Skeletal muscle tissue (tissue), 4 donors: ENCODE measurements around the gene RNF141. TPM values are rescaled to one million over a fixed set of nuclear protein-coding genes. Genes with fewer than 3 reads are reported as not detected.

Experiments used
- H3K27ac ChIP-seq: one replicate; pipeline ENCODE4 v1.7.0; 2013; ENCODE audit warnings: mild to moderate bottlenecking, low read depth, low read length, inconsistent platforms
- H3K27me3 ChIP-seq, 3 donors: one replicate each; pipeline ENCODE4 v1.7.0; 2013; ENCODE audit warnings: low read length in 3 of 3; ENCODE audit not compliant: control insufficient read depth in 3 of 3, insufficient read depth in 3 of 3
- H3K36me3 ChIP-seq, 3 donors: one replicate each; pipeline ENCODE4 v1.7.0; 2013; ENCODE audit warnings: low read length in 3 of 3; ENCODE audit not compliant: control insufficient read depth in 3 of 3, insufficient read depth in 3 of 3
- H3K4me1 ChIP-seq, 3 donors: one replicate each; pipeline ENCODE4 v1.7.0; 2013; ENCODE audit warnings: low read length in 3 of 3, mild to moderate bottlenecking in 3 of 3; ENCODE audit not compliant: control insufficient read depth in 3 of 3, insufficient read depth in 3 of 3
- H3K4me3 ChIP-seq, 3 donors: one replicate each; pipeline ENCODE4 v1.7.0; 2013; ENCODE audit warnings: low read length in 3 of 3
- H3K9ac ChIP-seq, 3 donors: one replicate each; pipeline ENCODE4 v1.7.0; 2013; ENCODE audit warnings: low read length in 3 of 3, mild to moderate bottlenecking in 3 of 3, moderate library complexity in 2 of 3, low read depth in 1 of 3
- H3K9me3 ChIP-seq, 3 donors: one replicate each; pipeline ENCODE4 v1.7.0; 2013; ENCODE audit warnings: low read length in 3 of 3; ENCODE audit not compliant: control insufficient read depth in 3 of 3
- total RNA-seq: library from RNA; depleted of rRNA; stranded (reverse); fragments of >200 nt; gene quantifications from one replicate; pipeline ENCODE4 v1.2.3, GENCODE V29; 2014
- donor health status: Osteomylitis.

RNF141 gene
- total RNA-seq, 1 donor from 2014 or later: 20.4 TPM

- H3K4me3 ChIP-seq: no peak overlapping the region
- no peaks in the 10 kb centered on the region for H3K27me3 ChIP-seq
- no peaks in the 10 kb centered on the region for H3K9me3 ChIP-seq
- peaks cover 6 to 46% (median 32%) of the 10 kb centered on the region in 3 donors for H3K36me3 ChIP-seq
- H3K4me1 ChIP-seq: peaks cover 16 to 27% (median 27%) of the 10 kb centered on the region in 3 donors
- no peak overlapping the region for H3K27ac ChIP-seq
- H3K9ac ChIP-seq: no peak overlapping the region
These were observed 54.7 kb downstream of the RNF141 start for GRCh38 chr11:10486161-10486840.

GRCh38 chr11:10485646-10486045 is 55.3 kb downstream of the RNF141 start:
- no peak overlapping the region for H3K9ac ChIP-seq
- H3K27me3 ChIP-seq: no peaks in the 10 kb centered on the region
- no peaks in the 10 kb centered on the region for H3K9me3 ChIP-seq
- H3K36me3 ChIP-seq: peaks cover 6 to 46% (median 33%) of the 10 kb centered on the region in 3 donors
- no peak overlapping the region for H3K4me3 ChIP-seq
- H3K4me1 ChIP-seq: peaks cover 9 to 24% (median 24%) of the 10 kb centered on the region in 3 donors
- no peak overlapping the region for H3K27ac ChIP-seq

DNA sequence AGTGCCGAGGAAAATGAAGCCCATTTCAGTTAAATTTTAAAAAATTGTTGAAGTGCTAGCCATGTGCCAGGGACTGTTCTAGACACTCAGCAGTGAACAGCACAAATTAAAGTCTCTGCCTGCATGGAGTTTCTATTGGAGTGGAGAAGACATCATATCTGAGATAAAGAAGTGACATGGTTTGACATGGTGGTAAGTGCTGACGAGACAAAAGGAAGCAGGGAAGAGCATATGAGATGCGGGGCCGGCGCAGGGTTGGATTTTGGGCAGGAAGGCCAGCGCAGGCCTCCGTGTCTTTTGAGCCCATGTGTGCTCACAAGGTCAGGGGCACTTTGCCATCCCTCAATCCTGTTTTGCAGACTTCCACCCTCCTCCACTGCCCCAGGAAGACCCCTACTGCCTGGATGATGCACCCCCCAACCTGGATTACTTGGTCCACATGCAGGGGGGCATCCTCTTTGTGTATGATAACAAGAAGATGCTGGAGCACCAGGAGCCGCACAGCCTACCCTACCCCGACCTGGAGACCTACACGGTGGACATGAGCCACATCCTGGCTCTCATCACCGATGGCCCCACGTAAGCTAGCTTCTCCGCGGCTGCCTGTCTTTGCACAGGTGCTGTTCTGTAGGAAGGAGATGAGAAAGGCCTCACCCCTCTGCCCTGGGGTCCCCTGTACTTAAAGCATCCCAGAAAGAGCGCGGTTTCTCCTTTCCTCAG is 56.4 kb downstream of the RNF141 start:
- Histone ChIP-seq H3K9ac (no peak overlapping the region), H3K9me3 (no peaks in the 10 kb centered on the region), H3K36me3 (peaks cover 6 to 52% (median 36%) of the 10 kb centered on the region in 3 donors), H3K27me3 (no peaks in the 10 kb centered on the region), H3K4me1 (peaks cover 0 to 15% (median 14%) of the 10 kb centered on the region in 3 donors), H3K27ac (no peak overlapping the region), H3K4me3 (no peak overlapping the region)

- peaks cover 6 to 56% (median 34%) of the 10 kb centered on the region in 3 donors for H3K36me3 ChIP-seq
- H3K27ac ChIP-seq: no peak overlapping the region
These were observed 57.4 kb downstream of the RNF141 start for GRCh38 chr11:10483584-10483983.

GRCh38 chr11:10483174-10483573 is 57.8 kb downstream of the RNF141 start:
- Histone ChIP-seq H3K36me3 (peaks cover 6 to 58% (median 31%) of the 10 kb centered on the region in 3 donors), H3K27me3 (no peaks in the 10 kb centered on the region), H3K9ac (no peak overlapping the region), H3K27ac (no peak overlapping the region), H3K4me1 (peaks cover 0 to 16% (median 7%) of the 10 kb centered on the region in 3 donors), H3K9me3 (no peaks in the 10 kb centered on the region), H3K4me3 (no peak overlapping the region)

More at GRCh38 chr11:10483584-10483983, 57.4 kb downstream of the RNF141 start:
- Histone ChIP-seq H3K9ac (no peak overlapping the region), H3K4me3 (no peak overlapping the region), H3K4me1 (peaks cover 0 to 14% (median 7%) of the 10 kb centered on the region in 3 donors), H3K27me3 (no peaks in the 10 kb centered on the region), H3K9me3 (no peaks in the 10 kb centered on the region)

DNA sequence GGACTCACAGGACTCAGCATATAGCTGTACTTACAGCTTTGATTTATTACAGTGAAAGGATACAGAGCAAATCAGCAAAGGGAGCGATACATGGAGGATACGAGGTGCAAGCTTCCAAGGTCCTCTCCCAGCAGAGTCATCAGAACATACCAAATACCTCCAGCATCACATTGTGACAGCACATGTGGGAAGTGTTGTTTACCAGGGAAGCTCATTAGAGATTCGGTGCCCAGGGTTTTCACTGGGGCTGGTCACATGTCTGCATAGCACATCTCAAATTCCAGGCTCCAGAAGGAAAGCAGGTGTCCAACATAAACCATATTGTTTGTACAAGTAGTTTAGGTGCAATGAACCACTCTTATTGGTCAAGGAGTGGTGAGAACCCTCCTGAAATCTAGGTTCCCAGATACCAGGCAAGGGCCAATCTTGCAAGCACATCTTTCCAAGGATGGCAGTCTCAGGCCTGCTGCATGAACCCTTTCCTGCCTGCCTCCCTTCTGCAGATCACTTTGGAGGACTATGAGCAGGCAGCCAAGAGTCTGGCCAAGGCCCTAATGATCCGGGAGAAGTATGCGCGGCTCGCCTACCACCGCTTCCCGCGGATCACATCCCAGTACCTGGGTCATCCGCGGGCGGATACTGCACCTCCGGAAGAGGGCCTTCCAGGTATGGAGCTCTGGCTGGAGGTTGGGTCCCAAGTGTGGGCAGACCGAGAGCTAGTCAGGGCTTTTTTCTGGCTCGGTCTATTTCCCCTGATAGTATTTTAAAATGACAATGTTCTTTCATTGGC is 59.2 kb downstream of the RNF141 start:
- H3K36me3 ChIP-seq: peaks cover 5 to 60% (median 28%) of the 10 kb centered on the region in 3 donors

DNA sequence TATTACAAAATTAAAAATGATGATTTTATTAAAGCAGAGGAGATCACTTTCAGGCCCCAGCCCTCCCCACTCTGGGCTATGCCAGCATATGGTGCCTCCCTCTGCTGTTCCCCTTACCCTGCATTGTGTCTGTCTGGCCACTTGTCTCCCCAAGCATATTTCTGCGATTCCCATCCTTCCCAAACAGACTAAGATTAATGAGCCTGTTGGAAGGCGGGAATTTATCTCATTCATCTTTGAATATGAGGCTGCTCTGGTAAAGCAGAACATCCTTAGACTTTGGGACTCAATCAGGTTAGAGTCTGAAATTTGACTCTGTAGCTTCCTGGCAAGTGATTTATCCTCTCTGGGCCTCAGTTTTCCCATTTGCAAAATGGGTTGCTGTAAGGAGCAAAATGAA is 60.2 kb downstream of the RNF141 start:
- Histone ChIP-seq H3K36me3 (peaks cover 5 to 58% (median 23%) of the 10 kb centered on the region in 3 donors), H3K4me3 (no peak overlapping the region), H3K4me1 (peaks cover 0 to 19% (median 17%) of the 10 kb centered on the region in 3 donors), H3K9ac (no peak overlapping the region), H3K27me3 (no peaks in the 10 kb centered on the region), H3K27ac (no peak overlapping the region), H3K9me3 (no peaks in the 10 kb centered on the region)

More for the DNA sequence above, 59.2 kb downstream of the RNF141 start:
- peaks cover 0 to 19% (median 15%) of the 10 kb centered on the region in 3 donors for H3K4me1 ChIP-seq
- no peak overlapping the region for H3K4me3 ChIP-seq
- no peak overlapping the region for H3K9ac ChIP-seq
- H3K9me3 ChIP-seq: no peaks in the 10 kb centered on the region
- H3K27me3 ChIP-seq: no peaks in the 10 kb centered on the region
- H3K27ac ChIP-seq: no peak overlapping the region

GRCh38 chr11:10480026-10480425 is 61.0 kb downstream of the RNF141 start:
- Histone ChIP-seq H3K36me3 (peaks cover 5 to 58% (median 25%) of the 10 kb centered on the region in 3 donors), H3K27me3 (no peaks in the 10 kb centered on the region), H3K9ac (no peak overlapping the region)

GRCh38 chr11:10478574-10479550 is 62.1 kb downstream of the RNF141 start:
- H3K36me3 ChIP-seq: peaks cover 0 to 51% (median 19%) of the 10 kb centered on the region in 3 donors

More at GRCh38 chr11:10480026-10480425, 61.0 kb downstream of the RNF141 start:
- Histone ChIP-seq H3K27ac (no peak overlapping the region), H3K4me1 (peaks cover 0 to 19% (median 17%) of the 10 kb centered on the region in 3 donors), H3K9me3 (no peaks in the 10 kb centered on the region), H3K4me3 (no peak overlapping the region)

More at GRCh38 chr11:10478574-10479550, 62.1 kb downstream of the RNF141 start:
- H3K9ac ChIP-seq: no peak overlapping the region
- H3K9me3 ChIP-seq: no peaks in the 10 kb centered on the region
- no peaks in the 10 kb centered on the region for H3K27me3 ChIP-seq
- peaks cover 0 to 26% (median 24%) of the 10 kb centered on the region in 3 donors for H3K4me1 ChIP-seq
- H3K4me3 ChIP-seq: no peak overlapping the region
- no peak overlapping the region for H3K27ac ChIP-seq
